Kasumi-1 (cell line): Measurements from ENCODE around the gene ACOX2.
"Not testable (repeated sequence)": the region's sequence is repeated elsewhere in the genome, so short reads cannot be mapped to it uniquely, and the experiment has no call there.

Experiments
- DNase-seq, 2 experiments: peaks; one replicate each; lab custom pipeline; 2025; lab: John Stamatoyannopoulos, UW

The ACOX2 gene

DNA sequence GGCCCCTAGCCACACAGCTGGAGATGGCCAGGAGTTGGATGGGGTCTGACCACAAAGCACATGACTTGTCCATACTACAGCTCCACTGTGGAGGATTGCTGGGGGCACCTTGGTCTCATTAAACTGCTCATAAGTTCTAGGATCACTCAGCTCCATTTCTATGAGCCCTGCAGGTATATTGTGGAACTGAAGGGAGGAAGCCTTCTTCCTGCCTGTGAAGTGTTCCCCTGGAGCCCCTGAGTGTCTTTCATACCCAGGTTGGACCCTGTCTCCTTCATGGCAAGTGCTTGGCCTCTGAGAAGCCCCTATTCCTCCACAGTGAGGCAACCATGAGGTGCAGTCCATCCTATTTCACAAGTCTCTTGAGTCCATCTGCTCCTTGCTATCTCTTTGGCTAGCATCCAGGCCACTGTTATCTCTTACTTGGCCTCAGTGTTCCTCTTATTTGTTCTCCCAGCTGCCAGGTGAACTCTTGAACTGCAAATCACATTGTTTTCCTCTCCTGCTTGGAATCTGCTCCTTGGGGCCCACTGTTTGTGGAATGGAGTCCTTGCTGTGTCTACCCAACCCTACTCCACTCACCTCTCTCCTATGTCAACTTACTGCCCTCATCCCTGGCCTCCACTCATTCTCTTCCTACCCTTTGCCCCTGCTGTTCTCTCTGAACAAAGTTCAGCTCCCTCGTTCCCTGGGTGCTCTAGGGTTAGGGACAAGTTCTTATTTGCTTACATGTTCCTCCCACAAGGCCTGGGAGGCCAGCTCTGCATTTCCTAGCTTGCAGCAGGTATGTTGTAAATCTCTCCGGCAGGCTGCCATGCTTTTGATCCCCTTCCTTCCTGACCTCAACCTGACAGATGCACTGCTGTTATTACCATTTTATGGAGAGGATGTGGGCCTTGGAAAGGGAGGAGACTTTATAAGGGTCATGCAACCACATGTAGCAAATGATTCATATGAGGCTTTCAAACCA lies 1.2 kb downstream of the ACOX2 start:
- peak in 1 of 2 experiments; percentile 16 for DNase-seq

DNA sequence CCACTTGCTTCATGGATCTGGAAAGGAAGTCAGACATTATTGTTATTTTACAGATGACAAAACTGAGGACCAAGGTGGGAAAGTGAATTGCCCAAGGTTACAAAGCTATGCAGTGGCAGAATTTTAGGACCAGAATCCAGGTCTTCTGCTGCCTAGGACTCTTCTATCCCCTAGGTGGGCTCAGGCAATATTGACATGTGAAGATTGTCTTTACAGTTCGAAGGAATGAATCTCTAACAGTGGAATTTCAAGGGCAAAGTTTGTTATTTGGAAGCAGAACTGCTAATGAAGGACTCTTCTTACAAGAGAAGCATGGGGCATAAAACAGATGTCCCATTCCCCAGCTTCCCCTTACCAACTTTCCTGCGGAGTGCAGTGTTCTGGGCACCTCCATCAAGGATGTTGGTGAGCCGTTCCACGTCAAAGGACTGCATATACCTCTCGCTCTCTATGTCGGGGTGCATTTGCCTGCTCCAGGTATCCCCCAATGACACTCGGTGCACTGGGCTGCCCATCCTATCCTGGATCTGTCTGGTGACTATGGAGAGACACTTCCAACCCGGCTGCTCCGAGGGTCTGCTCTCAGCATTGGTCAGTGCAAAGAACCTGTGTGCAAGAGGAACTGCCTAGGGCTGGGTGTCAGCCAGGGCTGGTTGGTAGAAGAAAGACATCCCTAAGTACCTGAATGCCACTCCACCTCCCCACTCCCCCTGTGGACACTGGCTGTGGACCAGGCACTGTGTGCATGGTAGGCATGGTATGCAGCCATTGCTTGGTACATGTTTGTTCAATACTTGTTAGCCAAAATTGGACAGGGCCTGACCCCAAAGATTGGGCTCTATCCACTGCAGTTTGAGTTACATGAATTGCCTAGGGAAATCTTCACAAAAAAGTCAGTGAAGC lies 2.1 kb downstream of the ACOX2 start:
- no peak for DNase-seq

DNA sequence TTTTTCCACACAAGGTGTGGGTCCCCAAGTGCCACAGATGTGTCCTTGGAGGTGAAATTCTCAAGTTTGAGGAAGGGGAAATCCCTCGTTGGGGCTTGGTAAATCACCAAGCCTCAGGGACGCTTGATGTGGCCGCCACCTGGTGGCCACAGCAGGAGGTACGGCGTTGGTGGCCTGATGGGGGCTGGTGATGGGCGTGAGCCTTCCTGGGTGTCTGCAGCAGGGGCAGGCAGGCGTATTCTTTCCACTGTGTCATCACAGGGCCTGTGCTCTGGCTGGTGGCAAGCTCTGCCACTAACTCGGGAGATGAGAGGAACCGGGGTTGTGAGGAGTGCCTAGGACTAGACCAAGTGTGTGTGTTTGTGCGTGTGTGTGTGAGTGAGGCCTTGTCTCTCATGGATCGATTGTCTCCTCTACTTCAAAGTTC lies 4.2 kb downstream of the ACOX2 start:
- DNase-seq: peak; percentile 63 to 73

DNA sequence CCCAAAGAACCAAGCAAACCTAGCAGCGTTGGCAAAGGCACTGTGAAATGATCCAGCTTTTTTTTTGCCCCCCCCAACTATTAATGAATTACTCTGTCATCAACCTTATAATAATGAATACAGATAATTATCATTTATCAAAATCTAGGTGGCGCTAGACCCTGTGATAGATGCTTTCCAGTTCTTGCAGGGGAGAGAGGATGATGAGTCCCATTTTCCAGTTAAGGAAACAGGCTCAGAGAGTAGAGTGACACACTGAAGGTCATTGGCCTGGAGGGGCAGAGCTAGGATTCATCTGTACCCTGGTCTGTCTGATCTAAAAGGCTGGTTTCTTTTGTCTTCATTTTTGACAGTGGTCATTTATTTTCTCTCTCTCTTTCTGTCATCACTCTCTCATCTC lies 5.0 kb downstream of the ACOX2 start:
- peak in 1 of 2 experiments; percentile 39 for DNase-seq

DNA sequence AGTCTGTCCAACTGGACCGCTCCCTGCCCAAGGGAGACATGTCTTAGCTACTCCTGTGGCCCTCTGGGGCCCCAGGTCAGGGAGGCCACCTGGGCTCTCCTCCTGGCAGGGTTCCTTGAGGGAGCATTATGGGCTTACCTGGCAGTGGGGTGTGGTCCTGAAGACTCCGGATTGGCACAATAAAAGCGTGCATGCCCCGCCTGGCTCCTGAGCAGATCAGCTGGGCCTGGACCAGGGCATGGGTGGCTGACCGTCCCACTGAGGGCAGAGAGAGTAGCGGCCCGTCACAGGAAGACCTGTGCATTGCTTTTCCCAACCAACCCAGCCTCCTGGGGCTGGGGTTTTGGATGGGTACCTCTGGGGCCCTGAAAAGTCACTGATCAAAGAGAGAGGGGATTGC lies 5.4 kb downstream of the ACOX2 start:
- DNase-seq: no peak

DNA sequence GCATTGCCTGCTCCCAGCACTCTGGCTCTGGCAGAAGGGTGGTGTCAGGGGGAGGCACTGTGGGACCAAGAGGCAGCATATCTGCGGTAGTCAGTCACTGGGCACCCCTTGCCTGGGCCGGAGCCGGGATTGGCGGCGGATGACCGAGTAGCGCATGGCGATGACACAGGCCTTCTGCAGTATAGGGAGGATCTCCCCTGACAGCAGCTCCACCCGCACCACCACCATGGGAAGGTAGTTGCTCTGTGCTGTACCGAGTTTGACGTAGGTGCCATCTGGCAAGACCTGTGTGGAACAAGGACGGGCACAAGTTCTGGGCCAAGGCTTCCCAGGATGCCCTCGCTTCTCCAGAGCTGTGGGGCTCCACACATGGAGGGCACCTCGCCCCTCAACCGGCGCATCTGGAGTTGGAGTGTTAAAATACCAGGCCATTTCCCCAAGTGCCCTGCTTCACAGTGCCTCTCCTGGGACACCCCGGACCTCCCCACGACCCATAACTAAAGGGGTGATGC lies 6.6 kb downstream of the ACOX2 start:
- DNase-seq: no peak

DNA sequence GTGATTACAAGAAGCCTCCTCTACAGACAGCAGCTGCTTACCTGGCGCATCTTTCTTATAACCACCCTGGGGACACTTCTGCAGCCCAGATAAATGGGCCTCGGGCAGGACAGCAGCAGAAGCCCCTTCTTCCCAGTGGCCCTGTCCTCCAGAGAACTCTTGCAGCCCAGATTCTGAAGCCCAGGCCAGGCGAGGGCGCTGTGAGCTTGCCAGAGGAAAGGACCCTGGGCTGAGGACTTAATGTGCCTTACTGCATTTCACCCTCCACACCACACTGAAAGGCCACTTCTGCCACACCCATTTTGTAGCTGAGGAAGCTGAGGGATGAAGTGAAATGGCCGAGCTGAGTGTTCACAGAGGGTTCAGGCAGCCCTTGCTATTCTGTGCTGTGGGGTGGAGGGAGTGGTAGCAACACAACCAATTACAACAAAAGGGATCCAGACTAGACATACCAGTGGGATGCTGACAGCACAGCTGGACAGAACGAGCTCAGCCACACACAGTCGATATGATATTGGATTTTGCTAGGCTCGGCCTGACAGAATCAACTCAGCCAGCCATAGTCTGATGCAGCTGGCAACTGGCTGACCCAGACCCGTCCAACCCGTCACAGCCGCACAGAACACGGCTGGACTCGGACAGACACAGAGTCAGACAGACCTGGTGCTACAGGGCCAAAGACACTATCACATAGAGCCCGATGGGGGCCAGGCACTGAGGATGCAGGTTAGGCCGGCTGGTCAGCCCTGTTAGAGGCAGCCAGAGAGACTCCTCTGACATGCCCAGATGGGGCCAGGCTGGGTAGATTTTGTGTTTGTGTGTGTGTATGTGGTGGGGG lies 7.3 kb downstream of the ACOX2 start:
- DNase-seq: peak in 1 of 2 experiments; percentile 13

DNA sequence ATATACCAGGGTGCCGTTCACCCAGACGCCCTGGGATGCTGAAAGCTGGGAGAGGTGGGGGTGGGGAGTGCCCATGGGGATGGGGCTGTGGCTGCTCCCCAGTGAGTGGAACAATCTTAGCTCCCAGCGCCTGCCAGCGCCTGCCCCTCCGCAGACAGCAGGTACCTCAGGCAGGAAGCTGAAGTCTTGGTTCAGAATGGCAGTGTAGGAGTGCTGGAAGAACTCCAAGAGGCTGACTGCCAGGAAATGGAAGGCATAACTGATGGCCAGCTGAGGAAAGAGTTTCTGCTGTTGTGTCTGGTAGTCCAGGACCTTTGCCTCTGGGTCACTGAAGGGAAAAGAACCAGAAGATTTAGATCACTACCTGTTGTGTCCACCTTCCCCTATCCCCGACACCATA lies 8.4 kb downstream of the ACOX2 start:
- DNase-seq: peak; percentile 33 to 34

DNA sequence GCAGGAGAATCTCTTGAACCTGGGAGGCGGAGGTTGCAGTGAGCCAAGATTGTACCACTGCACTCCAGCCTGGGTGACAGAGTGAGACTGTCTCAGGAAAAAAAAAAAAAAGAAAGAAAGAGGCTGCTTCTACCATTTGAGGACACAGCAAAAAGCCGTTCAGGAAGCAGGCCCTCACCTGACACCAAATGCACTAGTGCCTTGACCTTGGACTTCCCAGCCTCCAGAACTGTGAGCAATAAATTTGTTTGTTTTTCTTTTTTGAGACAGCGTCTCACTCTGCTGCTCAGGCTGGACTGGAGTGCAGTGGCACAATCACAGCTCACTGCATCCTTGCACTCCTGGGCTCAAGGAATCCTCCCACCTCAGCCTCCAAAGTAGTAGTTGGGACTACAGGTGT lies 9.6 kb downstream of the ACOX2 start:
- not testable (repeated sequence) for DNase-seq

DNA sequence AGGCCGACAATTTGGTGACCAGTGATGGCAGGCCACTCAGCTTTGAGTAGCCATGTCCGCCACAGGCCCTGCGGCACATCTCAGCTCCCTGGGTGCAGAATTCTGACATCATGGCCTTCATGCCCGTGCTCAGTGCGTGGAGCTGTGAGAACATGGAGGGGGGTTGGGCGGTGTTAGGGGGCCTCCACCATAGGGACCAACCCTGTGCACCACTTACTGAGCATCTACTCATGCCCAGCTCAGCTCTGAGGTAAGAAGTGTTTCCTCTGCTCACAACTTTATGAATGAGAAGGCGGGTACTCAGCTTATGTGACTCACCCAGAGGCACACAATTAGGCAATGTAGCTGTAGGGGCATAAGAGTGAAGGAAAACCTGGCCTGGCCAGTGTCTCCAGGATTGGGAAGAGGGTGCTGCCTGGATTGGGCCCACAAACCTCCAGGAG lies 10.5 kb downstream of the ACOX2 start:
- peak; percentile 93 for DNase-seq

DNA sequence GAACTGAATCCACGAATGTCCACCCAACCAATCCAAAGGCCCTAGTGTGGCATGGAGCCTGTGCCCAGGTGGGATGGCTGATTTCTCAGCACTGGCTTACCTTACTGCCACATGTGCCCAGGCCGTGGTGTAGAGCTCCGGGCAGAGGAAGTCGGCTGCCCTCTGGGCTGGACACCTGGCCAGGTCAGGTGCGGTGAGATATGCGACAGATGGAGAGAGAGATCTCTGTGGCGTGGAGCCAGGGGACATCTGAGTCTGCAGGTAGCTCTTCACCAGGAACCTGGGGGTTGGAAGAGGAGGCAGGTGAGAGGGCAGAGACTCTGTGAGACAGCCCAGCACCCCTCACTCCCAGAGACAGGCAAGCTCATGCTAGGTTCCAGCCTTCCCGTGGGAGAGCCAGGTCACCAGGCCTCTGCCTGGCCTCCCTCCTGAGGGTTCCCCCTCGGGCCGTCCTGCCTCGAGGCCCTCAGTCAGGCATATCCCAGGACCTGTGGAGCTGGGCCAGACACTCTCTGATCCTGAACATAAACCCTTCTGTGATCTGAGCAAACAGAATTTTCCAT lies 12.6 kb downstream of the ACOX2 start:
- no peak for DNase-seq

DNA sequence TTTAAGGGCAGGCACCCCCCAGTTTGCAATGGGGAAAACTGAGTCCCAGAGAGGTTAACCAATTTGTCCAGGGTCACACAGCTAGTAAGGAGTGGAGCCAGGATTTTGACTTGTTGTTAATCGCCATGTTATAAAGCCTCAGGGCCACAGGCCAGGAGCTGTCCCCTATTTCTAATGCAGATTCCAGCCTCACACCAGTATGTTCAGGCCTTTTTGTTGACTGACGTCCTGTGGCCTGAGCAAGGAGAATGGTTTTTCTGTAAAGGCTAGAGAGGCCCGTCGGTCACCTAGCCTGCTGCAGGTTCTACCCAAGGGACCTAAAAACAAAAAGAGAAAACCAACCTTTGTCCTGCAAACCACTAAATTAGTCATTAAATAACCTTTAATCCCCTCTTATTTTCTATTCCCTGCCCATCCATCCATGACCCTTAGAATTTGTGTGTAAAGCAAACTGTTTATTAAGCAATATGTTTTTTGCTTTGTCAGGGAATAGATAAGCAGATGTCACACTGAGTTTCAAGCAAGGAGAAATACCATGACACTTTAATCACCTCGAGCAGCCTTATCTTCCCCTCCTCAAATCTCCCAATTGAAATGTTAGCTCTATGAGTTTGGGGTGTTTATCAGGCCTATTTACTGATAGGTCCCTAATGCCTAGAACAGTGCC lies 14.1 kb downstream of the ACOX2 start:
- DNase-seq: no peak

DNA sequence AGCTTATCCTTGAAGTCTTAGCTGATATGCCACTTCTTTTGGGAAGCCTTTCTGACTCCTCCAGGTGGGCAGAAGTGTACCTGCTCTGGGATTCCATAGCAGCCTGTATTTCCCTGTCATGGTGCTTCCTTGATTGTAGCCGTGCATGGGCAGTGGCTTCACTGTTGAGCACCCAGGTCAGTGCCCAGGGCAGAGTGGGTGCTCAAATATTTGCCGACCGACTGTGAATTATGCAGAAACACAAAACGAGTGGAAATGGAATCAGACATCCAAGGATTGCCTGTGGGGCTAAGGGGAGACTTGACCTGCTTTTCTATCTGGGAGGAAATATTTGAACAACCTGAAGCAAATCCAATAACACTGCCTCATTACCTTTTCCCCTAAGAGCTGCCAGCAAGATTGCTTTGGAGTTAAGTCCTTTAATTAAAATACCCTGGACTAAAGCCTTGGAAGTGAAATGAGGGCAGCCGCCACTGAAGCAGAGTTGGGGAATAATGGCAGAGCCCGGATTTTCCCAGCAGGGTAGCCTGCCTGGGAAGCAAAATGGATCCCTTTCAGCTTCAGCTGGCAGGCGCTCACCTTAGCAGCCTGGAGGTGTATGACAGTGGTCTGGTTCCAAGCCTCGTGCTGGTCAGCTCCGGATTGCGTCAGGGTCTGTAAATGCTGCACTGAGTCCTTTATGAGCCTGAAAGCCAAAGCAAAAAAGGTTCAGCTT lies 14.9 kb downstream of the ACOX2 start:
- DNase-seq: no peak

DNA sequence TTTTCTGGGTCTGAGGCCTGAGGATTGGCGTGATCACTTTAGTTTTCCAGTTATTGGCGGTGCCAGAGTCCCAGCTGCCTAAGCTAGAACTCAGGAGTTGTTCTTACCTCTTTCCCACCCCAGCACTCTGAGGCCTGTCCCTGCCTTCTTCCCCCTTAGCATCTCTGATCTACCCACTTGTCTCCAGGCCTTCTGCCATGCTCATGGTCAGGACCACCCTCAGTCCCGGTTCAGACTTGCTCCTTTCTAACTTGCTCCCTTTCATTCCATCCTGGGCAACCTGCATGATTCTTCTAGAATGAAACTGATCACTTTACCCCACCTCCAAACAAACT lies 15.7 kb downstream of the ACOX2 start:
- DNase-seq: no peak

DNA sequence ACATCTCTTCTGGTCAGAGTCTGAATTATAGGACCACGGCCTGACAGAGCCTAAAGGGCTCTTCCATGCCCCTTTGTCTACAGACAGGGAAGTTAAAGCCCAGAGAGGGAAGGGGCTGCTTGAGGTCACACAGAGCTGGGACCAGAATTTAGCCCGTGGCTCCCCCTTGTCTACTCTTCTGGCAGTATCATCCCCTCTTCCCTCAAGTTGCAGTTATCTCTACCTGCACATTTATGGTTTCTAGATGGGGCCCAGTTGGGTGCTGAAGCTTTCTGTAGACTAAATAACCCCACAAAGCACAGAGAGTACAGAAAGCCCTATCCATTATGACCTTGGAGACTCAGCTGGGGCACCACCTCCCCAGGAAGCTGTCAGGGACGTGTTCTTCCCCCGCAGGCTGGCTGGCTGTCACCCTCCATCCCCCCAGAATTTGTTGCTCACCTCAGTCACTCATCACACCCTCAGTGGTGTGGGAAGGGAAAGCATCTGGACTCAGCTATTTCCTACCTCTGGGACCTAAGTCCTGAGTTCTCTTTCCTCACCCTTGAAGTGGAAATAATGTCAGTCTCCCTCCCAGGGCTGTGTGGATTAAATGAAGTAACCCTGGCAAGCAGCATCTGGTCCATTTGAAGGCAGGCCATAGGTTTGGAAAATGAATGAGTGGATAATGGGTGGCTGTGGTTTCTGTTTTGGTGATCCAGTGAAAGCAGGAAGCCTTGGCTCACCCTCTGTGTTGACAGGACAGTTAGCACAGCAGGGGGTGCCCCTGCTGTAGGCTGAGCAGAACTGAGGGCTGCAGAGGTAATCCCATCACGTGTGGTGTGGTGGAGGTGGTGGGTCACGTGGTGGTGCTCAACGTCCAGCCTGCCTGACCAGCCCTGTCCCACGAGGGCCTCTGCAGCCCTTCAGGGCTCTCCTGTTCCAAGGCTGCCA lies 16.3 kb downstream of the ACOX2 start:
- DNase-seq: no peak

DNA sequence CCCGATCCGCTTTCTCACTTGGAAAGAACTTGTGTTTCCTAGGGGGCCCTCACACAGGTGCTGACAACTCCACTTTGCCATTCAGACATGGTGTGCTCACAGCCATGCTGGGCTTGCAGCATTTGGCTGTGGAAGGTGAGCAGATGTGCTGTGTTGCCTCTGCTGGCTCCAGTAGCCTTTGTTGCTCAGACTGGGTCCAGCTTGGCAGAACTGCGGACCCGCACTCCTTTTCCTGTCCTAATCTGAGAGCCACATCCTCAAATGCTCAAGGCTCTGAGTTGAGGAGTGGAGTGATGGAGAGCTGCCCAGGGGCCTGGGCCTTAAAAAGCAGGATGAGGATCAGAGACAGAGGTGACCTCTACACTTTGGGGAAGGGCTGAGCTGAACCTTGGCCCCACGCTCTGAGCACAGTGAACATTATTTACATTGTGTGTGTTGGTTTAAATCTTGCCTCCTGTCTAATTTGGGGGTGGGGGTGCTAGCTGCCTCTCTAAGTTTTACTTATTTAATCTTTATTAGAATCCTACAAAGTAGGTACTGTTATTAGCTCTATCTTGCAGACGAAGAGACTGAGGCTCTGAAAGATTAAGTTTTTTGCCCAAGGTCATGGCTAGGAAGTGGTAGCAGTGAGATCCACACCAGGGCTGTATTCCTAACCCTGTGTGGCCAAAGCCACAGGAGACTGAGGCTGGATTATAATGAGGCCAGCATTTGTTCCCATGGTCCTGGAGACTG lies 17.2 kb downstream of the ACOX2 start:
- no peak for DNase-seq

DNA sequence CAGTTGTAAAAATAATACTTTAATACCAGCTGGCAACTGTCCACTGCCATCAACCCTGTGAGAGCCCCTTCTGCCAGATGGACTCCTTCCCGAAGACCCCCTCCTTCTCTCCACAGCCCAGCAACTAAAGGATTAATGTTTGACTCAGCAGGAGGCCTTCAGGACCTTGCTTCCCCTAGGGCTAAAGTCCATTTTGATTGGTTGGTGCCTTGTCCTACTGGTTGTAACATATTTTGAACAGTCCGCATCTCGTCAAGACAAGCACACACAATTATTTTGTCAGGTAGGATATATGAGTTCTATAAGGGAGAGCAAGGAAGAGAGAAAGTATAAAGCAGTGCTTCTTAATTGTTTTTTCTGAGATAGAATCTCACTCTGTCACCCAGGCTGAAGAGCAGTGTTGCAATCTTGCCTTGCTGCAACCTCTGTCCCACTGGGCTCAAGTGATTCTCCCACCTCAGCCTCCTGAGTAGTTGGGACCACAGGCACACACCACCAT lies 18.6 kb downstream of the ACOX2 start:
- DNase-seq: no peak

DNA sequence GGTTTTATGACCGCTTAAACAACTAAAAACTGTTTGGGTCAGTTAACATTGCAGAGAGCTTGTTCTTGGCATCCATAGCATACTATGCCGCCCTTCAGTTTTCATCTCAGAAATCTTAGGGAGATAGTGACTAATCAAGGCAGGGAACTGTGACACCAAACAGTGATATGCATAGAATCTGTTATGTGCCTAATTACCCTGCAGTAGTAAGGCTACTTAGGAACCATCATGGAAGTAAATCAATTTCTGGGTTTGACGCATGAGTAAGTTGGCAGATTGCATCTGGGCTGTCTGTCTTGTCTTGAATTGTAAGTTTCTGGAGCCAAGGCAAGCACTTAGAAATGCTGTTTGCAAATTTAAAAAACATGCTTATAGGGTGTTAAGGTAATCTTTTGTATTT lies 22.6 kb downstream of the ACOX2 start:
- no peak for DNase-seq
